C4-2B (cell line): Measurements from ENCODE around the gene PCDHA1.

ENCODE experiments used
- ZFX ChIP-seq: fragments of 450-650 bp; IDR thresholded peaks from 2 replicates; pipeline ENCODE4 v1.6.1; 2017
- TF ChIP-seq, protein P1 (sequence below): fragments of 450-650 bp; conservative IDR thresholded peaks from 2 replicates; pipeline ENCODE4 v1.5.1; 2017; ENCODE audit warnings: mild to moderate bottlenecking

DNA sequence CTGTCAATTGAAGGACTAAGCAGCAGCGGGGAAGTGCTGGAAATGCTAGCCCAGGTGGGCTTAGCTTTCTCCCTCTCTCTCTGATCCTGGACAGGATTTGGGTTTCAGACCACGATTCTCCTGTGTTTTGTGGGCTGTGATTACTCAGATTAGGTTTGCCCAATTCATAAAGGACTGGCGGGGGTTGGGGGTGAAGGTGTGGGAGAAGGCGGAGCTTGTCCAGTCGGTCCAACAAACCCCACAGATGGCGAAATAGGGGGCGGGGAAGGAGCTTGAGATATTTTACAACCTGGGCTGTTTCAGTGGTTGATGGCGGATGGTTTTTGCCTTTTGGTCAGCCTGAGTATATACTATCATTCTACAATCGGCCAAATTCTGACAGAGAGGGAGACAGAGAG is 215.5 kb downstream of the PCDHA1 start:
- TF ChIP-seq, protein P1, sequence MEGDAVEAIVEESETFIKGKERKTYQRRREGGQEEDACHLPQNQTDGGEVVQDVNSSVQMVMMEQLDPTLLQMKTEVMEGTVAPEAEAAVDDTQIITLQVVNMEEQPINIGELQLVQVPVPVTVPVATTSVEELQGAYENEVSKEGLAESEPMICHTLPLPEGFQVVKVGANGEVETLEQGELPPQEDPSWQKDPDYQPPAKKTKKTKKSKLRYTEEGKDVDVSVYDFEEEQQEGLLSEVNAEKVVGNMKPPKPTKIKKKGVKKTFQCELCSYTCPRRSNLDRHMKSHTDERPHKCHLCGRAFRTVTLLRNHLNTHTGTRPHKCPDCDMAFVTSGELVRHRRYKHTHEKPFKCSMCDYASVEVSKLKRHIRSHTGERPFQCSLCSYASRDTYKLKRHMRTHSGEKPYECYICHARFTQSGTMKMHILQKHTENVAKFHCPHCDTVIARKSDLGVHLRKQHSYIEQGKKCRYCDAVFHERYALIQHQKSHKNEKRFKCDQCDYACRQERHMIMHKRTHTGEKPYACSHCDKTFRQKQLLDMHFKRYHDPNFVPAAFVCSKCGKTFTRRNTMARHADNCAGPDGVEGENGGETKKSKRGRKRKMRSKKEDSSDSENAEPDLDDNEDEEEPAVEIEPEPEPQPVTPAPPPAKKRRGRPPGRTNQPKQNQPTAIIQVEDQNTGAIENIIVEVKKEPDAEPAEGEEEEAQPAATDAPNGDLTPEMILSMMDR: no peak
- TF ChIP-seq ZFX: no peak
